OCI-LY3 (cell line): ENCODE results near the gene CCSER2.

ENCODE experiments used
- CTCF ChIP-seq: fragments of 200-600, 300-600 bp; sonication (generic); IDR thresholded peaks from 2 replicates; pipeline ENCODE4 v1.5.1; 2014; ENCODE audit warnings: antibody characterized with exemption, low read length, low read depth
- EZH2phosphoT487 ChIP-seq: fragments of 200-600 bp; shearing (Covaris generic); IDR thresholded peaks from 2 replicates; pipeline ENCODE4 v1.6.1; 2018; ENCODE audit warnings: antibody characterized with exemption, mixed run types, low read depth

GRCh38 chr10:84511709-84512285, 183.4 kb downstream of the CCSER2 start:
- no peak for TF ChIP-seq CTCF
- no peak for TF ChIP-seq EZH2phosphoT487
